A549 (cell line): ENCODE data around the gene SHC2.

ENCODE experiments used
- CBX2 ChIP-seq: fragments of 200-600 bp; sonication (generic); IDR thresholded peaks from 2 replicates; pipeline ENCODE4 v1.6.1; 2016; ENCODE audit warnings: low read depth, mild to moderate bottlenecking, borderline replicate concordance
- CHD2 ChIP-seq: fragments of 150-350 bp; IDR thresholded peaks from 2 replicates; pipeline ENCODE4 v1.6.1; 2014; ENCODE audit warnings: low read length; ENCODE audit not compliant: partially characterized antibody
- CTCF ChIP-seq: fragments of >200 bp; sonication (Bioruptor Twin); formaldehyde crosslinking; IDR thresholded peaks from 3 replicates; pipeline ENCODE4 v1.5.1; 2016
- KDM1A ChIP-seq: fragments of 200-600 bp; sonication (generic); IDR thresholded peaks from 2 replicates; pipeline ENCODE4 v1.6.1; 2016; ENCODE audit warnings: low read depth, mild to moderate bottlenecking
- POLR2AphosphoS2 ChIP-seq: conservative IDR thresholded peaks from 2 replicates; pipeline ENCODE4 v1.6.1; 2012; ENCODE audit warnings: low read length, improper control_type of control experiment, inconsistent platforms
- SMC3 ChIP-seq: fragments of >200 bp; sonication (Bioruptor Twin); formaldehyde crosslinking; IDR thresholded peaks from 3 replicates; pipeline ENCODE4 v1.6.1; 2018; ENCODE audit warnings: inconsistent platforms

GRCh38 chr19:391207-391557, 69.7 kb downstream of the SHC2 start:
- TF ChIP-seq CTCF (no peak), SMC3 (no peak), KDM1A (no peak), CBX2 (no peak), CHD2 (no peak), POLR2AphosphoS2 (no peak)
